H1 (cell line): Measurements from ENCODE around the gene HOXD4. TPM values are rescaled to one million over a fixed set of nuclear protein-coding genes. Genes with fewer than 3 reads are reported as not detected.

ENCODE experiments used
- ATF2 ChIP-seq: IDR thresholded peaks from 2 replicates; pipeline ENCODE4 v1.6.1; 2012; ENCODE audit warnings: low read length, inconsistent platforms
- ATF3 ChIP-seq: IDR thresholded peaks from 2 replicates; pipeline ENCODE4 v1.6.1; 2011; ENCODE audit warnings: low read depth, mild to moderate bottlenecking, low read length; ENCODE audit not compliant: insufficient read depth
- CBX8 ChIP-seq: fragments of 300-800, 300-1000 bp; sonication (generic); IDR thresholded peaks from 2 replicates; pipeline ENCODE4 v1.7.1; 2016; ENCODE audit warnings: low read depth, low read length, borderline replicate concordance
- CTBP2 ChIP-seq: IDR thresholded peaks from 2 replicates; pipeline ENCODE4 v1.7.0; 2011; ENCODE audit warnings: borderline replicate concordance, mild to moderate bottlenecking, moderate library complexity, mixed read lengths, low read length; ENCODE audit not compliant: insufficient read depth, insufficient read length
- EGR1 ChIP-seq: IDR thresholded peaks from 2 replicates; pipeline ENCODE4 v1.6.1; 2011; ENCODE audit warnings: low read depth, low read length, borderline replicate concordance
- EZH2 ChIP-seq: fragments of 200-600 bp; sonication (generic); IDR thresholded peaks from 2 replicates; pipeline ENCODE4 v1.7.1; 2012; ENCODE audit warnings: low read depth, mild to moderate bottlenecking, moderate library complexity, low read length, inconsistent platforms; ENCODE audit not compliant: severe bottlenecking
- JUN ChIP-seq: IDR thresholded peaks from 2 replicates; pipeline ENCODE4 v1.6.1; 2011; ENCODE audit warnings: low read depth, mild to moderate bottlenecking, improper control_type of control experiment, low read length
- JUND ChIP-seq: IDR thresholded peaks from 2 replicates; pipeline ENCODE4 v1.6.1; 2011; ENCODE audit warnings: mild to moderate bottlenecking, improper control_type of control experiment, low read length
- KDM4A ChIP-seq: IDR thresholded peaks from one replicate; pipeline ENCODE4 v1.7.1; 2012; ENCODE audit warnings: low read depth, mild to moderate bottlenecking, moderate library complexity, low read length, inconsistent platforms; ENCODE audit not compliant: severe bottlenecking
- MAX ChIP-seq: IDR thresholded peaks from 2 replicates; pipeline ENCODE4 v1.6.1; 2012; ENCODE audit warnings: inconsistent platforms
- POLR2A ChIP-seq, 2 experiments: IDR thresholded peaks; 1 replicate in 1 of 2; 2 replicates in 1 of 2; pipeline ENCODE4 v1.6.1; 2011; ENCODE audit warnings: low read depth in 2 of 2, low read length in 2 of 2, mild to moderate bottlenecking in 2 of 2; ENCODE audit errors: control extremely low read depth in 1 of 2
- RNF2 ChIP-seq: fragments of 200-900, 300-1000 bp; sonication (generic); IDR thresholded peaks from 2 replicates; pipeline ENCODE4 v1.7.1; 2016; ENCODE audit warnings: borderline replicate concordance, low read depth, mild to moderate bottlenecking, antibody characterized with exemption, low read length; ENCODE audit not compliant: poor library complexity, severe bottlenecking; ENCODE audit errors: missing control alignments
- RXRA ChIP-seq: IDR thresholded peaks from 2 replicates; pipeline ENCODE4 v1.6.1; 2011; ENCODE audit warnings: low read depth, mild to moderate bottlenecking, low read length, moderate library complexity; ENCODE audit not compliant: insufficient read depth
- SIN3A ChIP-seq, 2 experiments: IDR thresholded peaks in 1 of 2; conservative IDR thresholded peaks in 1 of 2; 2 replicates each; pipeline ENCODE4 v1.6.1; 2011 to 2012; ENCODE audit warnings: low read length in 2 of 2, improper control_type of control experiment in 1 of 2, low read depth in 1 of 2, mild to moderate bottlenecking in 1 of 2
- SIRT6 ChIP-seq: IDR thresholded peaks from one replicate; pipeline ENCODE4 v1.7.1; 2012; ENCODE audit warnings: low read length, inconsistent platforms
- SP1 ChIP-seq: IDR thresholded peaks from 2 replicates; pipeline ENCODE4 v1.6.1; 2011; ENCODE audit warnings: low read depth, low read length
- TAF1 ChIP-seq: IDR thresholded peaks from 2 replicates; pipeline ENCODE4 v1.6.1; 2011; ENCODE audit warnings: mild to moderate bottlenecking, low read depth, low read length
- ZNF274 ChIP-seq: IDR thresholded peaks from 2 replicates; pipeline ENCODE4 v1.7.0; 2012; ENCODE audit warnings: low read length, borderline replicate concordance; ENCODE audit errors: extremely low read depth
- polyA plus RNA-seq, 7 experiments: library from polyadenylated mRNA; depleted of rRNA in 3 of 7; stranded (reverse) in 5 of 7; unstranded in 2 of 7; fragments of >200 nt in 5 of 7; fragments of 200-250 nt in 2 of 7; gene quantifications; 1 replicate in 5 of 7; 2 replicates in 1 of 7; 4 replicates in 1 of 7; pipeline versions ENCODE4 v1.2.1 to v1.2.3, GENCODE V29; 2011 to 2013; ENCODE audit warnings: missing spikeins in 2 of 7, mixed read lengths in 2 of 7
- total RNA-seq: library from RNA; stranded (reverse); fragmentation: NEBNext Ultra II Directional; extraction: Animal tissue kit (Norgen Biotek cat#: 25700); gene quantifications from 2 replicates; pipeline ENCODE4 v1.2.1, GENCODE V29; 2021

HOXD4 gene
- total and polyA plus RNA-seq, 2 of the 8 experiments (the other 6 are each of a cell fraction or from before 2014, with no cell fraction given): not detected

GRCh38 chr2:176106581-176107539 is 44.5 kb upstream of the HOXD4 start, which contains the start of gene HOXD11 (continued):
- TF ChIP-seq EGR1 (peak; percentile 43; the same call in 1 of the 2 replicates), ZNF274 (no peak), CBX8 (peak; percentile 69; the same call in 1 of the 2 replicates), JUN (no peak), RXRA (no peak), SP1 (peak; percentile 27; the same call in 1 of the 2 replicates), EZH2 (peak; percentile 83), ATF2 (no peak), RNF2 (peak; percentile 51), TAF1 (no peak), SIRT6 (no peak), MAX (peak; percentile 68), SIN3A (conservative IDR thresholded peaks at IDR 0.05 in 1 of 2, IDR thresholded peaks at IDR 0.05 in 1 of 2; ENCODE audit: low read depth in 1 of 2, low read length in 2 of 2) (0 out of 4 replicates have a peak, but pooled peaks of 1 of the 2 experiments have one; percentile 39), POLR2A (IDR thresholded peaks at IDR 0.05; ENCODE audit: control extremely low read depth in 1 of 2, low read depth in 2 of 2, low read length in 2 of 2) (no peak), ATF3 (0 out of 2 replicates have a peak, but pooled peaks have one; percentile 37), JUND (no peak), CTBP2 (peak; percentile 89), KDM4A (peak; percentile 23)
